Fibroblast of skin of right biceps (primary cell): ENCODE data around the gene CBY2.
"Not testable (repeated sequence)": the region's sequence is repeated elsewhere in the genome, so short reads cannot be mapped to it uniquely, and the experiment has no call there.

ENCODE experiments used
- DNase-seq: peaks from one replicate; pipeline ENCODE4 v3.0.0-alpha.2; 2013

The CBY2 gene, protein sequence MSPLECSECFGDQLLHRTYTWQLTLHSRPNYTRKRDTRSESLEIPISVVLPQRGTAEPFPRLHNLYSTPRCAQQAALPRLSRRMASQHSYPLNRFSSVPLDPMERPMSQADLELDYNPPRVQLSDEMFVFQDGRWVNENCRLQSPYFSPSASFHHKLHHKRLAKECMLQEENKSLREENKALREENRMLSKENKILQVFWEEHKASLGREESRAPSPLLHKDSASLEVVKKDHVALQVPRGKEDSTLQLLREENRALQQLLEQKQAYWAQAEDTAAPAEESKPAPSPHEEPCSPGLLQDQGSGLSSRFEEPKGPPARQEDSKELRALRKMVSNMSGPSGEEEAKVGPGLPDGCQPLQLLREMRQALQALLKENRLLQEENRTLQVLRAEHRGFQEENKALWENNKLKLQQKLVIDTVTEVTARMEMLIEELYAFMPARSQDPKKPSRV

DNA sequence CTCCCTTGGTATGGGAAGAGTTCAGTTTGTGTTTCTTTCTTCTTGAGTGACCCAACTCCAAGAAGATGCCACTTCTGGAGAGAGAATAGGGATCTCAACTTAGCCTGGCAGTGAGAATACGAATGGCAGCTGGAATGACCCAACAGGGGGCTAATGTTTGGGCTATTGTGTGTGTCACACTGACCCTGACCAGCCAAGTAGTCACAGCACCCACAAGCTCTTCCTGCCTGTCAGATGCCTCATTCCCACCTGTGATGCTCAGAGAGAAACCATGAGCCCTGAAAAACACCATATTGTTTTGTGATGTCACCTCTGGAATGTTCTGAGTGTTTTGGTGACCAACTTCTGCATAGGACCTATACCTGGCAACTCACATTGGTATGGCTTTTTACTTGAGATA lies at the start of gene CBY2:
CBY2 (plus strand) TSS at position 233 of the 400 bp plus-strand sequence; CDS start at position 304, 71 bp downstream.
- no peak for DNase-seq

DNA sequence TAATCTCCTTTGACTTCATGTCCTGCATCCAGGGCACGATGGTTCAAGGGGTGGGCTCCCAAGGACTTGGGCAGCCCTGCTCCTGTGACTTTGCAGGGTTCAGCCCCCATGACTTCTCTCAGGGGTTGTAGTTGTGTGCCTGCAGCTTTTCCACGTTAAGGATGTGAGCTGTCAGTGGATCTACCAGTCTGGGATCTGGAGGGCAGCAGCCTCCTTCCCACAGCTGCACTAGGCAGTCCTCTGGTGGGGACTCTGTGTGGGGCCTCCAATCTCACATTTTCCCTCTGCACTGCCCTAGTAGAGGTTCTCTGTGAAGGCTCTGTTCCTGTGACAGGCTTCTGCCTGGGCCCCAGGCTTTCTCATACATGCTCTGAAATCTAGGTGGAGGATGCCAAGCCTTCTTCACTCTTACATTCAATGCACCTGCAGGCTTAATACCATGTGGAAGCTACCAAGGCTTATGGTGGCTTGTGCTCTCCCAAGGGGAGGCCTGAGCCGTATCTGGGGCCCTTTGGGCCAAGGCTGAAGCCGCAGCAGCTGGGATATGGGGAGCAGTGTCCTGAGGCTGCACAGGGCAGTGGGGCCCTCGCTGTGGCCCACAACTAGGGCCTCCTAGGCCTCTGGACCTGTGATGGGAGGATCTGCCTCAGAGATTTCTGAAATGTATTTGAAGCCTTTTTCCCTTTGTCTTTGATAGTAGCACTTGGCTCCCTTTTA lies 47.3 kb upstream of the CBY2 start:
- DNase-seq, result no peak

DNA sequence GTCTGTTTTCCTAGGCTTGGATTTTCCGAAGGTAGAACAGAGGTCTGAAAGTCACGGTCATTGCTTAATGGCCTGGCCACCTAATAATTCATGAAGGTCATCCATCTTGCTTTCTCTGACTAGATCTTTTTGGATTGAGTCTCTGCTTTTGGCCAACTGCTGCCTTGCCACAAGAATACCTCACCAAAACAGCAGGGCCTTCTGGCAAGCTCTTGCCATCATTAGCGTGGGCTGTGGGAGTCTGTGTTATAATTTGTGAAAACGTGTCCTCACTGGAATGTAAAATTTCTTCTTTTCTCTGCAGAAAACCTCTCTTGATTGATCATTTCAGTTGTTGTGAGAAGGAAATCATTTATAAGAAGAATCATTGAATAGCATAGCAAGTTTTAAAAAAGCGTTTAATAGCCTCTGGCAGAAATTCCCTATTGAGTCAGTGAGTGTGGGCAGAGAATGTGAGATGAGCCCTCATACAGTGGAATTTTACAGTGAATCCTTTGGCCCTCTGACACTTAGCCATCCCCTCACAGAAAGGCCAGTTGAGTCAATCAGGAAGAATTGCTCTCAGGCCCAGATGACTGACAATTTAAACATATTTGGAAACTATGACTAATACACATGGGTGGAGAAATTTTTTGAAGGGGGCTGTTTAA lies 43.4 kb upstream of the CBY2 start:
- DNase-seq, result peak; percentile 73

DNA sequence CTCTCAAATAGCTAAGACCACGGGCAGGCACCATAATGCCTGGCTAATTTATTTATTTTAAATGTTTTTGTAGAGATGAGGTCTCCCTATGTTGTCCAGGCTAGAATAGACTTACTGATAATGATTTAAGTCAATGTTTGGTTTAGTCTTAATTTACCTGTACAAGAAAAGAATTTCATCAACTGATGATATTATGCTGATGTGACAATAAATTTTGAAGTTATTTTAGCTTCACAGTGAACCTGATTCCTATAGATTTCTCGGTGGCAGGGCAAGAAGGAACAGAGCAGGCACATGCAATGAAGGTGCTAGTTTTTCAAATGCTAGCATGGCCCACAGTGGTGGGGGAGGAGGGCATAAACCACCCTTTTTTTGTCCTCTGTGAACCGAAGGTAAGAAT lies 42.6 kb upstream of the CBY2 start:
- no peak for DNase-seq

DNA sequence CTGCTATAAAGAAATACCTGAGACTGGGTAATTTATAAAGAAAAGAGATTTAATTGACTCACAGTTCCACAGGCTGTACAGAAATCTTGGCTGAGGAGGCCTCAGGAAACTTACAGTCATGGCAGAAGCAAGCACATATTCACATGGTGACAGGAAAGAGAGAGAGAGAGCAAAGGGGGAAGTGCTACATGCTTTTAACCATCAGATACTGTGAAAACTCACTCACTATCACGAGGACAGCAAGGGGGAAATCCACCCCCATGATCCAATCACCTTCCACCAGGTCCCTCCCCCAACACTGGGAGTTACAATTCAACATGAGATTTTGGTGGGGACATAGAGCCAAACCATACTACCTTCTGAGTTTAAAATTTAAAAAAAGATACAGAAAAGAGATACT lies 41.7 kb upstream of the CBY2 start:
- not testable (repeated sequence) for DNase-seq

DNA sequence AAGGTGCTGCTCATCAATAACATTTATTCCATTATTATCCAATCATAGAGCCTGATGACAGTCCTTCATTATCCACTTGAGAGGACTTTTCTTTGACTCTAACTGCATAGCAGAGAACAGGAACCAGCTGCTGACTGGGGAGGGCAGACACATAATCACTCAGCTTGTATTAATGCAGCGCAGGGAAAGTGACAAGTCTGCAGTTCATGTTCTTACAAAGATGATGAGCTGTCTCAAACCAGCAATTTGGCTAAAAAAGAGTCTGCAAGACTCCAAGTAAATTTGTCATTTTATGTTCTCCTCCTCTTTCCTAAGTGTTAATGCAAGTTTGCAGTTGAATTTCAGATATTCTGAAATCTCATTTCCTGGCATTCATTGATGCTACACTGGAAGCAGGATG lies 40.0 kb upstream of the CBY2 start:
- DNase-seq, result no peak

DNA sequence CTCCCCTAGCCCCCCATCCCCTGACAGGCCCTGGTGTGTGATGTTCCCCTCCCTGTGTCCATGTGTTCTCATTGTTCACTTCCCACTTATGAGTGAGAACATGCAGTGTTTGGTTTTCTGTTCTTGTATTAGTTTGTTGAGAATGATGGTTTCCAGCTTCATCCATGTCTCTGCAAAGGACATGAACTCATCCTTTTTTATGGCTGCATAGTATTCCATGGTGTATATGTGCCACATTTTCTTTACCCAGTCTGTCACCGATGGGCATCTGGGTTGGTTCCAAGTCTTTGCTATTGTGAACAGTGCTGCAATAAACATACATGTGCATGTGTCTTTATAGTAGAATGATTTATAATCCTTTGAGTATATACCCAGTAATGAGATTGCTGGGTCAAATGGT lies 39.2 kb upstream of the CBY2 start:
- DNase-seq, result not testable (repeated sequence)

DNA sequence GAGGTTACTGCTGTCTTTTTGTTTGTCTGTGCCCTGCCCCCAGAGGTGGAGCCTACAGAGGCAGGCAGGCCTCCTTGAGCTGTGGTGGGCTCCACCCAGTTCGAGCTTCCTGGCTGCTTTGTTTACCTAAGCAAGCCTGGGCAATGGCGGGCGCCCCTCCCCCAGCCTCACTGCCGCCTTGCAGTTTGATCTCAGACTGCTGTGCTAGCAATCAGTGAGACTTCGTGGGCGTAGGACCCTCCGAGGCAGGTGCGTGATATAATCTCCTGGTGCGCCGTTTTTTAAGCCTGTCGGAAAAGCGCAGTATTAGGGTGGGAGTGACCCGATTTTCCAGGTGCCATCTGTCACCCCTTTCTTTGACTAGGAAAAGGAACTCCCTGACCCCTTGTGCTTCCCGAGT lies 32.5 kb upstream of the CBY2 start:
- DNase-seq, result not testable (repeated sequence)

DNA sequence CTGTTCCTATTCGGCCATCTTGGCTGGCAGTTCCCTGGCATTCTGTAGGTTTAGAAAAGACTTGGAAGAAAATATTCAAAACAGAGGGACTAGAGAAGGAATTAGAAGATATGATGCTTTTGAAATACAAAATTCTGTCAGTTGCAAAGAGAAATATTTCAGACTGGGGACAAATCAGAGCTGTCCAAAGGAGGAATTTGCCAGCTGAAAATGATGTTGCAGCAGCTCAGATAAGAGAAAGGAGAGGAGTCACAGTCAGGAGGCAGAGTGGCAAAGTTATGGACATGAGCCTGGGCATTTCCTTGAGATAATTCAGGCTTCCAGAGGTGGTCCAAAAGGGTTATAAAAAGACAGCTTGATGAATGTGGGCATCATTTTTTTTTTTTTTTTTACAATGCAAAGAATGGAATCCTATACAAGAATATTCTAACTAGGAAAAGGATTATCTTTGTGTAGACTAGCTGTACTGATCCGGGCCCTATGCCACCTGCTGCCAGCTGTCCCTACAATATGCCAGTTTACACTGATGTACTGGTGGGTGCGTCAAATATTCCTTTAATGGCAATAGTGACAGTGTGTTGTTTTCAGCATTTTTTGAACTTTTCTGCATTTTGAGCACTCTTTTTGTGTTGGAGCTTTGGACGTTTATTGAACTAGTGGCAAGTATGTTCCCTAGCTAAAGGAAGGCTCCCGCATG lies 31.8 kb upstream of the CBY2 start:
- DNase-seq, result no peak

DNA sequence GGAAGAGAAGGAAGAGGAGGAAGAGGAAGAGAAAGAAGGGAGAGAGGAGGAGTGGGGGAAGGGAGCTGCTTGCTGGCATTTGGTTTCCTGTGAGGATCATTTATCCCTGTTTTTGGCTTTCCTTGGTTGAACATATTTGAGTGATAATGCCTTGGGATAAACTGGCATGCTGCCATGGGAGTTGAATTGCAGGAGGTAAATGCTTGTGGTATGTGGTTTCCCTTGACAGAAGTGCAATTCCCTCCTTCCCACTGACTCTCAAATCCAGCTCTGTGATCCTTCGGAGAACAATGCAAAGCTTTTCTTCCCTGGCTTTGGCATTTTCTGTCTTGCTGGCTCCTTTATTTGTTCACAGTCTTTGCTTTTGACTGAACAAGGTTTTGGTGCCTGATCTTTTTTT lies 27.2 kb upstream of the CBY2 start:
- peak; percentile 98 for DNase-seq

DNA sequence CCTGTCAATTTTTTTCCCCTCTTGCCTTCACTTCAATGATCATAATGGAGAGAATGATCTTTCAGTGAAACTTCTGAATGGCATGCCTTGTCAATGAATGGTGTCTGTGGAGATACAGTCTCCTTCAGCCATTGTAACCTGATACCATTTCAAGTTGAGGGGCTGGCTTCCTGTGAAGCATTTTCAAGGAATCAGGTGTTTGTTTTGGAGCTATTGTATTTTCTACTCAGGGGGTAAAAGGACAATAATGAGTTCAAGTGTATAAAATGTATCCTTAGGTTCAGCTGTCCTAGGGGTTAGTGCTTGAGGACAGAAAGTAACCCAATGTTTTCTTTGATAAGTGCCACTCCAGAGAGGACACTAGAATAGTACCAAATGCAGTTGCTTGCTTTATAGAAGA lies 23.8 kb upstream of the CBY2 start:
- peak; percentile 10 for DNase-seq

DNA sequence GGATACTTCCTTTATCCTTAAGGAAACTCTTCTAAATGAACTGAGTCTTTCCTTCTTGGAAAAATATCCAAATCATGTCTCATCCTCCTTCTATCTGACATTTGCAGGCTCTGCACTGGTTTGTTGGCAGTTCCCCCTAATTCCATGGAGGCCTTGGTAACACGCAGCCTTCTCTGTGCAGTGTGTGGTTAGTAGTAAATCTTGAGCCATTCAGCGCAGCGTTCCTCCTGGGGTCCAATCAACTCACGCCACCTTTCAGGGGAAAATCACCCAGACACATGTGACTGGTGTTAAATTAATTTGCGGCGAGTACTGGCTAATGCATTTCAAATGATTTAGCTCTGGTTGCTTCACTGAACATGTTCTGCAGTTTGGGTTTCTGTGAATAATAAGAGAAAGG lies 21.0 kb upstream of the CBY2 start:
- DNase-seq, result peak; percentile 81

DNA sequence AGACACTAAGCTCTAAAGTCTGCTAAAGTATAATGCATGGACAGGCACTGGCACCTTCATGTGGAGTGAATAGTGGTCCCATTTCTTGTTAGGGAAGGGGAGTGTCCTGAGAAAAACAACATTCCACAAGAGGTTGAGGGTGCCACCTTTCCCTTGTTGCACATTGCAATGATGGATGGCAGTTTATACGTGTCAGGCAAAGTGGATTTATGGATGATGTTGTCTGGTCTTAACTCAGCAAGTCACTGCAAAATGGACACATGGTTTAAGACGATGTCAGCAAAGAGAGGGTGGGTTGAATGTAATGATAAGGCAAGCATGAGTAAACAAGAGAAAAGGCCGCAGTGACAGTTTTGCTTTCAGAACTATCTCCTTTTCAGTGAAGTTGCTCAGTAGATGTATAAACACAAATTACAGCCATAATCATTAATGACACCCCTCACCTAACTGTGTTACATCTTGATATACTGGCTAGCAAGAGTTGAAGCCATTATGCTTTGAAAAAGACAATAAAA lies 19.6 kb upstream of the CBY2 start:
- no peak for DNase-seq

DNA sequence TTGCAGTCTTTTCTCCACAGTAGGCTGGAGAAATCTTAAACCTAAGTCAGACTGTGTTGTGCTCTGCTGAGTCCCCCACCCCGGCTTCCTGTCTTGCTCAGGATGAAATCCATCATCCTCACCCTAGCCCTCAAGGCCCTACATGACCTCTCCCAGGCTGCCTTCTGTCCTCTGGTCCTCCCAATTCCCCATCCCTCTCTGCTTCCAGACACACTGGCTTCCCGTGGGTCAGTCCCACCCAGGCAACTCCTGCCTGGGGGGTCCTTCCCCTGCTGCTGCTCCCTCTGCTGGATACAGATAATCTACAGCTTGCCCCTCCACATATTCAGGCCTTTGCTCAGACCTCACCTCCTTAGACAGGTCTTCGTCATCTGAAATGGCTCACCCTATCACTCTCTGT lies 18.4 kb upstream of the CBY2 start:
- no peak for DNase-seq

DNA sequence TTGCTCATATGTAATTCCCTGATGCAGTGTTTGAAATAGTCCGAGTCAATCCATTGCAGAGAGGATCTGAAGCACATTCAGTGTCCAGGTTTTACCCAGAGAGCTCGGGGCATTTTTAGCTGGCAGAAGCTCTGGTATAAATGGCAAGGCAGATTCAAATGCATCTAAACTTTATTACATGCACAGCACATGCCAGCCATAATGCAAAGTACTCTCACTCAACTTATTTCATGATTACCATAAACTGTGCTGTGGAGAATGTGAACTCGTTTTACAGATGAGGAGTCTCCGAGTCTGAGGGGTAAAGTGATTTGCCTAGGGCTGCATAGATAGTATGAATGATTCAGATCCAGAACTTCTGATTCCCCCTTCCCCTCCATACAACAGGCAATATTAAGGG lies 13.5 kb upstream of the CBY2 start:
- DNase-seq, result no peak

DNA sequence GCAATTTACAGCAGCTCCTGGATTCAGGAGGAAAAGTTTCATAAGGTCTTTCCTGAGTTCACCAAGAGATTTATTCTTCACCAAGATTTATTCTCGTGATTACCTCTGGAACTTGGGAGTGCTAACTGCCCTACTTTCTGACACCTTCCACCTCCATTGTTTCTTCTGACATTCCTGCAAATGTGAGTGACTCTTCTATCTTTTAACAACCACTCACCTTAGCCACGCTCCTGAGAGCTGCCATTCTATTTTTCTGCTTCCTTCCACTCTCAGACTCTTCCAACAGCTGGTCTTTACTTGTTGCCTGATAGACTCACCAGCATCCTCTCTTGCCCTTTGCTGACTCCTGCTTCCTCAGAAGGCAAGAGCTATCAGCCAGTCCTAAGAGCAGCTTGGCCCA lies 11.5 kb upstream of the CBY2 start:
- DNase-seq, result no peak

DNA sequence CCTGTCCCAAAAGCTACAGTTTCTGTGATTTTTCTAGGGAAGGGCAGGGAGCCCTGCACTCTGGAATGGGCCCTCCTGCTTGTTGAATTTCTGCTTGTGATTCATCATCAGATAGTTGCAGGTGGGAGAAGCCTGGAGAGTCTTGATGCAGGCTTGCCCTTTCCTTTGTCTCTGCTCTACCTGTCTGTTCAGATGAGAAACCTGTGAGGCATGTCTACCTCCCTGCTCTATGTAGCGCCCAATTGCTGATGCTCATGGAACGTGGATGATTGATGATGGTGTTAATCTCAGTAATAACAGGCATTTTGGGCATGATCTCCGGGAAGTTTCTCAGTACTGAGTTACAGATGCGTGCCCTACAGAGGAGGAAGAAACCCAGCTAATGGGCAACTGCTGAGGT lies 10.9 kb upstream of the CBY2 start:
- DNase-seq, result no peak

DNA sequence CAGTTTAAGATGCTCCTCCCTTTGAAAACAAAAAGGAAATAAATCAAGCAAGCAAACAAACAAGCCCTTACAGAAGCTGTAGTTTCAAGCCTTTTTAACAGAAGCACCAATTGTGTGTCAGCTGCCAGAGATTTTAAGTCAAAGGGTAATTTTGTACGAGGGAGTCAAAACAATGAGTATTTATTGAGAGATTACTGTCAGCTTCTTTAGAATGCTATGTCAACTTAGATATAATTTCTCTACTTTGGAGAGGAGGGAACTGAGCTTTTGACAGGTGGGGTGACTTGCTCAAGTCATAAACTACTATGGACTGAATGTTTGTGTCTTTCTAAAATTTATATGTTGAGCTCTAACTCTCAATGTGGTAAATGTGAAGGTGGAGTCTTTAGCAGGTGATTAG lies 10.5 kb upstream of the CBY2 start:
- no peak for DNase-seq

DNA sequence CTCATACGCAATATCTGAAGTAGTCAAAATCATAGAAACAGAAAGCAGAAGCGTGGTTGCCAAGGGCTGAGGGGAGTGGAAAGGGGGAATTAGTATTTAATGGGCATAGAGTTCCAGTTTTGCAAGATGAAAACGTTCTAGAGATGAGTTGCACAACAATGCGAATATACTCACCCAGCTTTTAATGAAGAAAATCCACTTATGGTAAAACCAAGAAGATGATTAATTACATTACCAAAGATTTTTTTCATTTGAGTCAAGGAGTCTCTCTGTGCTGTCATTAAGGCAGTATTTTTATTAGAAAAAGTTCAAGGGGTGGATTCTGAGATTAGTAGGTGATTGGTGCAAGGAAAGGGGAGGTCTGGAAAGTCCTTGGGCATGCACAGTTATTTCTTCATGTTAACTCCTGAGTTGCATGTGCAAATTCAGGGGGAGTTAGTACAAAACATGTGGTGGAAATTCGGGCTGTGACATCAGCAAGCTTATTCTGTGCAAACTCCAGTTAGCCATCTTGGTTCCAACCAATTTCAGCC lies 6.9 kb upstream of the CBY2 start:
- peak; percentile 16 for DNase-seq

DNA sequence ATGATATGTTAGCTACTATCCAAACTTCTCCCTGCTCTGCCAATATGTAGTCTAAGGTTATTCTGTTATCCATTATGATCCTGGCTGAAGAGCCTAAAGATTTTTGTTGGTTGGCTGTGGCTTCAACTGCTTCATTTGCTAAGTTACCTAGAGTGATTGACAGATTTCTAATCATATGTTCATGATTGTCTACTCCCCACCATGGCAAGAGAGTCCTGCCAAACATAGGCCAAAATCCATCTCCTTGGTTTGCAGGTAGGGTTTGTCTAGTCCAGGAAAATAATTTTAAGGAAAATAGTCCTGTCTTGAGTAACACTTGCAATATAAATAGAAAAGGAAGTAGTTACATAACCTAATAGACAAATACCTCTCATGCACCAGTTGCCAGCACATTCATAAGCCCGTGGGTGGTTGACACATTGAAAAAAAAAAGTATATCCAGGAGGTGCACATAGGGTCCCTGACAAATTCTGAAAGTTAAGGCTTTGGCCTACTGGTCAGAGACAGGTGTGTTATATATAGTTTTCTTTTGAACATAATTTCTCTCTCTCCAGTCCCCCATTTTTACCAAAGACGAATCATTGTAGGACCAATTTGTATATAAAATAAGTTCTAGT lies 5.4 kb upstream of the CBY2 start:
- no peak for DNase-seq

DNA sequence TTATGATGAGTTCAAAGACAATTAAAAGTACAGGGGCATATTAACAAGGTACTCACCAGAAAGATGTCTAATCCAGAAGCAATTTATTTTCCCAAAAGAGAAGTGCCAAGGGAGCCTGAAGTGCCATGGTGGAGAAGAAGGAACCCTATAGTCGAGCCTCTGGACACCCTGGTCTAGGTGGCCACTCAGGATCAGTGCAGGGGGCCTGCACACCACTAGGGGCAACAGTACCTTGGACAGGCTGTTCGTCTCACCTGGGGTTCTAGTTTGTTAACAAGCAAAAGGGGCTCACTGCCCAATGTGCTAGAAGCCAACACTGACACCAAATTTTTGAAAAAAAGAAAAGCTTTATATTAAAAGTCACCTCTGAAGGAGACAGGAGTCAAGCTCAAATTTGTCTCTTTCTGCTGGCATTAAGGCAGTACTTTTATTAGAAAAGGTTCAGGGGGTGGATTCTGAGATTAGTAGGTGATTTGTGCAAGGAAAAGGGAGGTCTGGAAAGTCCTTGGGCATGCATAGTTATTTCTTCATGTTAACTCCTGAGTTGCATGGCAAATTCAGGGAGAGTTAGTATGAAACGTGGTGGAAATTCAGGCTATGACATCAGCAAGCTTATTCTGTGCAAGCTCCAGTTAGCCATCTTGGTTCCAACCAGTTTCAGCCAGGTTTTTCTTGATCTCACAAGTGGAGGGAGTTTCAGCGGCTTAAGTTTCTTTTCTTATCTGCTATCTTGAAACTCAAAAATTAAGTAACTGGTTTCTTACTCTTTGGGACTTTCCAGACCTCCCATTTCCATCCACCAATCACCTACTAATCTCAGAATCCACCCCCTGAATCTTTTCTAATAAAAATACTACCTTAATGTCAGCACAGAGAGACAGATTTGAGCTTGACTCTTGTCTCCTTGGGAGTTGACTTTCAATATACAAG lies 884 bp upstream of the CBY2 start:
- no peak for DNase-seq
